K562 (cell line): ENCODE data around the gene TMCC2. TPM values are rescaled to one million over a fixed set of nuclear protein-coding genes. Genes with fewer than 3 reads are reported as not detected.

Experiments
- HEY1 ChIP-seq: fragments of 250-450 bp; sonication (Bioruptor Pico); IDR thresholded peaks from 2 replicates; pipeline ENCODE4 v1.5.0; 2020; ENCODE audit warnings: mild to moderate bottlenecking, moderate library complexity, borderline replicate concordance
- IRF1 ChIP-seq: sonication (generic); formaldehyde crosslinking; IDR thresholded peaks from 2 replicates; pipeline ENCODE4 v1.8.0; 2022; ENCODE audit warnings: missing genetic modification reagents, mild to moderate bottlenecking, borderline replicate concordance
- KLF1 ChIP-seq: fragments of 450-650 bp; IDR thresholded peaks from 2 replicates; pipeline ENCODE4 v1.6.1; 2016; ENCODE audit warnings: missing genetic modification characterization, missing compliant biosample characterization
- NFYB ChIP-seq: IDR thresholded peaks from 2 replicates; pipeline ENCODE4 v1.6.1; 2011; ENCODE audit warnings: mild to moderate bottlenecking, moderate library complexity; ENCODE audit not compliant: insufficient read length; ENCODE audit errors: extremely low read depth
- NR4A1 ChIP-seq, 2 experiments: fragments of 250-450 bp in 1 of 2; fragments of 450-650 bp in 1 of 2; sonication (Bioruptor Pico) in 1 of 2; IDR thresholded peaks; 2 replicates each; pipeline versions ENCODE4 v1.4.0 to v1.6.1; 2016 to 2020; ENCODE audit warnings: mild to moderate bottlenecking in 2 of 2, missing compliant biosample characterization in 1 of 2, missing genetic modification characterization in 1 of 2, moderate library complexity in 1 of 2
- NUFIP1 ChIP-seq: fragments of 450-650 bp; IDR thresholded peaks from 2 replicates; pipeline ENCODE4 v1.6.1; 2018; ENCODE audit not compliant: partially characterized antibody
- PML ChIP-seq: IDR thresholded peaks from 2 replicates; pipeline ENCODE4 v1.6.1; 2012; ENCODE audit warnings: low read length, inconsistent platforms
- RBM39 ChIP-seq: fragments of 200-400 bp; formaldehyde crosslinking; optimal IDR thresholded peaks from 2 replicates; pipeline ENCODE3; 2018; ENCODE audit warnings: low read depth, low read length
- SOX6 ChIP-seq: fragments of 450-650 bp; IDR thresholded peaks from 2 replicates; pipeline ENCODE4 v1.6.1; 2014; ENCODE audit warnings: mild to moderate bottlenecking
- SRF ChIP-seq, 2 experiments: fragments of 250-450, 450-650 bp in 1 of 2; sonication (Bioruptor Pico) in 1 of 2; sonication (generic) in 1 of 2; formaldehyde crosslinking; IDR thresholded peaks; 2 replicates each; pipeline versions ENCODE4 v1.5.0 to v1.5.1; 2020 to 2022; ENCODE audit warnings: mild to moderate bottlenecking in 1 of 2, missing genetic modification reagents in 1 of 2
- TRIM25 ChIP-seq: fragments of 450-650 bp; IDR thresholded peaks from 2 replicates; pipeline ENCODE4 v1.7.0; 2016; ENCODE audit warnings: borderline replicate concordance
- ZBTB40 ChIP-seq, 2 experiments: fragments of 450-650 bp in 1 of 2; sonication (generic) in 1 of 2; formaldehyde crosslinking in 1 of 2; IDR thresholded peaks; 2 replicates each; pipeline versions ENCODE4 v1.7.1 to v1.9.0; 2016 to 2022; ENCODE audit warnings: inconsistent platforms in 1 of 2, mild to moderate bottlenecking in 1 of 2, missing genetic modification reagents in 1 of 2
- ZFP36 ChIP-seq: fragments of 150-350 bp; IDR thresholded peaks from 2 replicates; pipeline ENCODE4 v1.6.1; 2018; ENCODE audit warnings: low read length, low read depth; ENCODE audit not compliant: partially characterized antibody
- ZNF561 ChIP-seq: fragments of 450-650 bp; formaldehyde crosslinking; conservative IDR thresholded peaks from 2 replicates; pipeline ENCODE4 v1.4.0; 2020; ENCODE audit warnings: mild to moderate bottlenecking, moderate library complexity
- polyA plus RNA-seq, 8 experiments: library from polyadenylated mRNA; depleted of rRNA in 4 of 8; stranded (reverse) in 5 of 8; unstranded in 3 of 8; fragments of >200 nt; fragmentation: Nextera tagmentation in 2 of 8; fragmentation: Illumina TruSeq in 1 of 8; extraction: Ambion mirVana in 2 of 8; extraction: Trizol in 1 of 8; gene quantifications; 2 replicates each; pipeline versions ENCODE4 v1.2.1 to v1.2.3, GENCODE V29; 2011 to 2014; ENCODE audit warnings: inconsistent platforms in 1 of 8, missing spikeins in 1 of 8
- total RNA-seq, 7 experiments: library from RNA; depleted of rRNA in 6 of 7; stranded (reverse); fragments of >200 nt in 6 of 7; fragmentation: Illumina TruSeq in 2 of 7; extraction: Trizol in 2 of 7; gene quantifications; 2 replicates each; pipeline versions ENCODE4 v1.2.1 to v1.2.3, GENCODE V29; 2011 to 2021; ENCODE audit warnings: low replicate concordance in 1 of 7

Gene TMCC2
- total and polyA plus RNA-seq, 9 of the 15 experiments (the other 6 are each of a cell fraction or from before 2014, with no cell fraction given), result 0.06 to 1.8 (median 0.98) TPM

- TF ChIP-seq NUFIP1 (no peak), ZNF561 (CRISPR knock-in tag) (no peak), SOX6 (peak; percentile 36; the same call in 1 of the 2 replicates), TRIM25 (no peak), ZFP36 (no peak), IRF1 (CRISPR knock-in tag) (no peak), ZBTB40 (IDR thresholded peaks at IDR 0.05) (no peak), ZBTB40 (CRISPR knock-in tag; IDR thresholded peaks at IDR 0.05) (no peak), HEY1 (CRISPR knock-in tag) (0 out of 2 replicates have a peak, but pooled peaks have one; percentile 4), RBM39 (no peak), KLF1 (tag) (no peak), NR4A1 (CRISPR knock-in tag; IDR thresholded peaks at IDR 0.05) (no peak), NR4A1 (tag; IDR thresholded peaks at IDR 0.05) (no peak), NFYB (no peak), PML (no peak), SRF (CRISPR knock-in tag; IDR thresholded peaks at IDR 0.05) (no peak)
Observed at GRCh38 chr1:205208811-205209210, 18.9 kb upstream of the TMCC2 start (continued).
